PC-9 (cell line): Measurements from ENCODE around the gene HSPA4L. TPM values are rescaled to one million over a fixed set of nuclear protein-coding genes. Genes with fewer than 3 reads are reported as not detected.

Experiments used
- BruUV-seq: library from RNA; stranded (reverse); fragments of 400-500 nt; replicated peaks from 2 replicates; lab custom pipeline; 2021; lab: Mats Ljungman, UMichigan
- CTCF ChIA-PET: fragments of 300-600 bp; sonication (Branson Sonifier 250); formaldehyde crosslinking; loops from one replicate; lab custom pipeline; 2022; ENCODE audit warnings: antibody characterized with exemption; lab: Charles Lee
- POLR2A ChIA-PET: fragments of 300-600 bp; sonication (Branson Sonifier 250); formaldehyde crosslinking; loops from one replicate; lab custom pipeline; 2022; ENCODE audit warnings: antibody characterized with exemption; ENCODE audit not compliant: unreplicated experiment; lab: Charles Lee
- DNase-seq, 2 experiments: peaks; one replicate each; pipeline versions ENCODE4 v3.0.0 to v3.0.0-alpha.2; 2015 to 2022; ENCODE audit warnings: mixed read lengths in 1 of 2
- H2AFZ ChIP-seq: fragments of 200-600 bp; sonication (generic); 2 replicates; pipeline ENCODE4 v1.8.1; 2017; ENCODE audit warnings: antibody characterized with exemption
- H3F3A ChIP-seq: fragments of 200-600 bp; sonication (generic); 2 replicates; pipeline ENCODE4 v1.8.1; 2017; ENCODE audit warnings: antibody characterized with exemption, mild to moderate bottlenecking, low read depth; ENCODE audit not compliant: insufficient read depth
- H3K27ac ChIP-seq: fragments of 200-600 bp; sonication (generic); 2 replicates; pipeline ENCODE4 v1.6.1; 2016; ENCODE audit warnings: mixed run types
- H3K27me3 ChIP-seq: fragments of 200-600 bp; sonication (generic); 2 replicates; pipeline ENCODE4 v1.6.1; 2016; ENCODE audit warnings: low read depth, mixed run types; ENCODE audit not compliant: insufficient read depth
- H3K36me3 ChIP-seq: fragments of 200-600 bp; sonication (generic); 2 replicates; pipeline ENCODE4 v1.6.1; 2016; ENCODE audit warnings: low read depth, mixed run types
- H3K4me1 ChIP-seq: fragments of 200-600 bp; sonication (generic); replicated peaks from 2 replicates; pipeline ENCODE4 v1.6.1; 2016; ENCODE audit warnings: mixed run types; ENCODE audit not compliant: insufficient read depth
- H3K4me2 ChIP-seq: fragments of 200-600 bp; sonication (generic); 2 replicates; pipeline ENCODE4 v1.6.1; 2017; ENCODE audit warnings: mixed run types
- H3K4me3 ChIP-seq: fragments of 200-600 bp; sonication (generic); 2 replicates; pipeline ENCODE4 v1.6.1; 2016; ENCODE audit warnings: mixed run types
- H3K79me2 ChIP-seq: fragments of 200-600 bp; sonication (generic); 2 replicates; pipeline ENCODE4 v1.6.1; 2017; ENCODE audit warnings: low read depth, mixed run types
- H3K9me2 ChIP-seq: fragments of 200-600 bp; sonication (generic); 2 replicates; pipeline ENCODE4 v1.8.1; 2017; ENCODE audit warnings: mild to moderate bottlenecking; ENCODE audit not compliant: insufficient read depth
- H3K9me3 ChIP-seq: fragments of 200-600 bp; sonication (generic); 2 replicates; pipeline ENCODE4 v1.8.1; 2016; ENCODE audit warnings: low read depth; ENCODE audit not compliant: insufficient read depth
- H4K20me1 ChIP-seq: fragments of 200-600 bp; sonication (generic); 2 replicates; pipeline ENCODE4 v1.8.1; 2017; ENCODE audit not compliant: insufficient read depth
- CTCF ChIP-seq: fragments of 200-600 bp; sonication (generic); conservative IDR thresholded peaks from 2 replicates; pipeline ENCODE4 v1.6.1; 2017; ENCODE audit warnings: mixed run types, antibody characterized with exemption, mild to moderate bottlenecking, moderate library complexity
- EZH2 ChIP-seq: fragments of 200-600 bp; sonication (generic); IDR thresholded peaks from 2 replicates; pipeline ENCODE4 v1.8.0; 2017; ENCODE audit warnings: antibody characterized with exemption, low read depth
- intact Hi-C: fragments of 100-400 bp; cut with micrococcal nuclease; formaldehyde crosslinking; loops from one replicate; pipeline ENCODE4 v1.10.0; 2022; ENCODE audit not compliant: unreplicated experiment
- total RNA-seq: library from RNA; stranded (reverse); gene quantifications from 2 replicates; pipeline ENCODE4 v1.2.3, GENCODE V29; 2021

Gene HSPA4L
- total RNA-seq, 1 experiment from 2014 or later: 5.1 TPM

DNA sequence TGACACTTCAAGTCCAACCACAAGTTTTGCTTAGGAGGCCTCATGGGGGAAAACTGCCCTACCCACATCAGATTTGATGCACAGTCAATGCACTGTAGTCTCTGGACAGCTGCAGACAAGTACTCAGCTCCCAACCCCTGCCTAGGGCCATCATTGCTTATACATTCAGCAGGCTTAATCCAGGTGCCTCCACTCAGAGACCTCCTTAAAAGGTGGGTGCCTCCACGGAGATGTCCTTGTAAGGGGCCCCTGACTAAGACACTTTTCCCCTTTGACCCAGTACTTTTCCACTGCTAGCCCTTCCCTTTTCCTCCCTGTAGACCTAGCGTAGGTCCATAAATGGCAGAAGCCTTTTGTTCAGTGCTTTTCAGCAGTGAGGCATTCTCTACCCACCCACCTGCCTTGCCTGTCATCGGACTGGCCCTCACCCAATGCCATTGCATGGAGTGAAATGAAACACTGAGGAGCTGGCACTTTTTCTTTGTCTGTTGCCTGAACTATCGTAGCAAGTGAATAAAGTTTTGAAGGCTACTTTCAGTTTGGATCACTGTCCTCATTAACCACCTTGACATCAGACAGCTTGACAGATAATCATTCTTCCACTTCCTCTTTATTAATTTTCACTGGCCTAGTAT, 74.8 kb downstream of the HSPA4L start:
- peak overlapping the region; percentile 78 for H3K27ac ChIP-seq
- no TSS peak for BruUV-seq
- peak overlapping the region; percentile 39 for H3K4me2 ChIP-seq
- H3K27me3 ChIP-seq: no peaks in the 10 kb centered on the region
- no peaks in the 10 kb centered on the region for H3K9me3 ChIP-seq
- no peak for TF ChIP-seq CTCF
- no peak for TF ChIP-seq EZH2
- intact Hi-C loops: loop anchor here (1.0 kb wide), 1 partner anchor 23 kb away; the partner anchor contains the start of gene PLK4
- H3K79me2 ChIP-seq: no peaks in the 10 kb centered on the region
- DNase-seq: peak; percentile 59 to 96
- no peaks in the 10 kb centered on the region for H3K9me2 ChIP-seq
- peaks cover 23% of the 10 kb centered on the region for H3K4me1 ChIP-seq
- ChIA-PET POLR2A (interaction anchor here (0.6 kb wide), 1 partner anchor 1486 kb away, joined by 4 read pairs; no protein-coding TSS in a partner anchor), CTCF (no interaction called here)
- no peaks in the 10 kb centered on the region for H4K20me1 ChIP-seq
- no peak overlapping the region for H2AFZ ChIP-seq
- H3K36me3 ChIP-seq: no peaks in the 10 kb centered on the region
- H3K4me3 ChIP-seq: 0 out of 2 replicates have a peak overlapping the region, but pooled peaks have one; percentile 0
- H3F3A ChIP-seq: peaks cover 18% of the 10 kb centered on the region

- intact Hi-C loops: loop anchor here (1.0 kb wide), 1 partner anchor 23 kb away; the partner anchor contains the start of gene PLK4
- BruUV-seq: no TSS peak
- peak in 1 of 2 experiments; percentile 85 for DNase-seq
- CTCF ChIA-PET: no interaction called here
- Histone ChIP-seq H3K9me2 (no peaks in the 10 kb centered on the region), H3K27ac (peak overlapping the region; percentile 78), H3F3A (peaks cover 18% of the 10 kb centered on the region), H3K27me3 (no peaks in the 10 kb centered on the region), H2AFZ (no peak overlapping the region), H3K4me1 (peaks cover 23% of the 10 kb centered on the region), H3K9me3 (no peaks in the 10 kb centered on the region), H3K4me2 (peak overlapping the region; percentile 39), H3K4me3 (no peak overlapping the region), H3K36me3 (no peaks in the 10 kb centered on the region), H3K79me2 (no peaks in the 10 kb centered on the region), H4K20me1 (no peaks in the 10 kb centered on the region)
- no peak for TF ChIP-seq CTCF
- POLR2A ChIA-PET: no interaction called here
Measured at GRCh38 chr4:127857641-127858040, 75.5 kb downstream of the HSPA4L start.

- Histone ChIP-seq H4K20me1 (no peaks in the 10 kb centered on the region), H3K4me1 (no peaks in the 10 kb centered on the region), H3K9me3 (no peaks in the 10 kb centered on the region), H3K79me2 (no peaks in the 10 kb centered on the region), H3K4me3 (no peak overlapping the region), H3K36me3 (no peaks in the 10 kb centered on the region), H3F3A (no peaks in the 10 kb centered on the region), H3K9me2 (no peaks in the 10 kb centered on the region), H3K27ac (no peak overlapping the region), H3K27me3 (no peaks in the 10 kb centered on the region), H2AFZ (no peak overlapping the region), H3K4me2 (no peak overlapping the region)
- BruUV-seq: no TSS peak
- CTCF ChIA-PET: no interaction called here
- POLR2A ChIA-PET: no interaction called here
- intact Hi-C loops: no loop called here
- DNase-seq: no peak
- no peak for TF ChIP-seq EZH2
- no peak for TF ChIP-seq CTCF
Measured at GRCh38 chr4:127868196-127868595, 86.1 kb downstream of the HSPA4L start.
